Neural progenitor cell (in vitro differentiated cells): Measurements from ENCODE around the gene YWHAH. TPM values are rescaled to one million over a fixed set of nuclear protein-coding genes. Genes with fewer than 3 reads are reported as not detected.
A peak's percentile ranks its signal among the peaks of the same experiment; 100 is the strongest.

Experiments
- DNase-seq: peaks from one replicate; pipeline ENCODE4 v3.0.0-alpha.2; 2016; ENCODE audit warnings: low spot score
- H2AFZ ChIP-seq: fragments of 200-600 bp; sonication (generic); replicated peaks from 2 replicates; pipeline ENCODE4 v1.6.1; 2016; ENCODE audit warnings: antibody characterized with exemption
- H3F3A ChIP-seq: fragments of 200-600 bp; sonication (generic); 2 replicates; pipeline ENCODE4 v1.6.1; 2016; ENCODE audit warnings: antibody characterized with exemption, low read depth
- H3K27ac ChIP-seq: fragments of 200-600 bp; sonication (generic); 2 replicates; pipeline ENCODE4 v1.5.1; 2016; ENCODE audit warnings: mild to moderate bottlenecking
- H3K27me3 ChIP-seq: fragments of 200-600 bp; sonication (generic); 2 replicates; pipeline ENCODE4 v1.6.1; 2016; ENCODE audit warnings: mild to moderate bottlenecking, moderate library complexity
- H3K36me3 ChIP-seq: fragments of 200-600 bp; sonication (generic); 2 replicates; pipeline ENCODE4 v1.5.1; 2016
- H3K4me1 ChIP-seq: fragments of 200-600 bp; sonication (generic); 2 replicates; pipeline ENCODE4 v1.6.1; 2016; ENCODE audit warnings: mixed run types
- H3K4me2 ChIP-seq: fragments of 200-600 bp; sonication (generic); 2 replicates; pipeline ENCODE4 v1.6.1; 2016
- H3K4me3 ChIP-seq: fragments of 200-600 bp; sonication (generic); 2 replicates; pipeline ENCODE4 v1.5.1; 2016
- H3K79me2 ChIP-seq: fragments of 200-600 bp; sonication (generic); 2 replicates; pipeline ENCODE4 v1.6.1; 2016; ENCODE audit warnings: low read depth
- H3K9ac ChIP-seq: fragments of 200-600 bp; sonication (generic); 2 replicates; pipeline ENCODE4 v1.6.1; 2016
- H3K9me3 ChIP-seq: fragments of 200-600 bp; sonication (generic); 2 replicates; pipeline ENCODE4 v1.5.1; 2016; ENCODE audit warnings: low read depth
- H4K20me1 ChIP-seq: fragments of 200-600 bp; sonication (generic); 2 replicates; pipeline ENCODE4 v1.6.1; 2016; ENCODE audit warnings: low read depth
- H3K27ac Mint-ChIP-seq: 3 replicates; pipeline ENCODE4 v1.8.0; 2021; ENCODE audit warnings: mixed read lengths
- H3K27me3 Mint-ChIP-seq: 2 replicates; pipeline ENCODE4 v1.8.0; 2022; ENCODE audit warnings: low read depth, mild to moderate bottlenecking, inconsistent platforms, moderate library complexity, mixed read lengths; ENCODE audit not compliant: insufficient read depth
- H3K36me3 Mint-ChIP-seq: 3 replicates; pipeline ENCODE4 v1.8.0; 2021; ENCODE audit warnings: mixed read lengths
- H3K4me1 Mint-ChIP-seq: 3 replicates; pipeline ENCODE4 v1.8.0; 2021; ENCODE audit warnings: mixed read lengths
- H3K4me3 Mint-ChIP-seq: 3 replicates; pipeline ENCODE4 v1.8.0; 2021; ENCODE audit warnings: mild to moderate bottlenecking, moderate library complexity, mixed read lengths
- H3K9me3 Mint-ChIP-seq: 3 replicates; pipeline ENCODE4 v1.8.0; 2020; ENCODE audit warnings: mixed read lengths
- CTCF ChIP-seq: fragments of 200-600 bp; sonication (generic); IDR thresholded peaks from 2 replicates; pipeline ENCODE4 v1.5.1; 2017; ENCODE audit warnings: antibody characterized with exemption, mild to moderate bottlenecking
- EZH2 ChIP-seq: fragments of 200-600 bp; sonication (generic); IDR thresholded peaks from 2 replicates; pipeline ENCODE4 v1.6.1; 2017; ENCODE audit warnings: antibody characterized with exemption, mild to moderate bottlenecking, moderate library complexity
- EZH2phosphoT487 ChIP-seq: fragments of 200-600 bp; sonication (generic); IDR thresholded peaks from 2 replicates; pipeline ENCODE4 v1.6.1; 2017; ENCODE audit warnings: antibody characterized with exemption
- total RNA-seq: library from RNA; depleted of rRNA; stranded (reverse); fragments of >200 nt; gene quantifications from 2 replicates; pipeline ENCODE4 v1.2.3, GENCODE V29; 2015; ENCODE audit warnings: low replicate concordance

Gene YWHAH
- total RNA-seq, 1 donor from 2014 or later, result 158 TPM

GRCh38 chr22:31919730-31920129 is 24.6 kb upstream of the YWHAH start:
- no peaks in the 10 kb centered on the region for H4K20me1 ChIP-seq
- no peaks in the 10 kb centered on the region for H3K27me3 Mint-ChIP-seq
- H3K4me1 ChIP-seq, result no peaks in the 10 kb centered on the region
- H3K79me2 ChIP-seq, result no peaks in the 10 kb centered on the region
- peaks cover 18% of the 10 kb centered on the region for H3K4me1 Mint-ChIP-seq
- H3F3A ChIP-seq, result no peaks in the 10 kb centered on the region
- no peaks in the 10 kb centered on the region for H3K27me3 ChIP-seq
- DNase-seq, result no peak
- no peak overlapping the region for H3K4me3 Mint-ChIP-seq
- H3K9me3 Mint-ChIP-seq, result no peaks in the 10 kb centered on the region
- H3K4me3 ChIP-seq, result no peak overlapping the region
- no peak overlapping the region for H3K27ac ChIP-seq
- H2AFZ ChIP-seq, result no peak overlapping the region
- H3K9ac ChIP-seq, result no peak overlapping the region
- no peak overlapping the region for H3K27ac Mint-ChIP-seq
- H3K36me3 ChIP-seq, result no peaks in the 10 kb centered on the region
- H3K4me2 ChIP-seq, result no peak overlapping the region
- TF ChIP-seq EZH2phosphoT487 (no peak), CTCF (no peak), EZH2 (no peak)
- H3K9me3 ChIP-seq, result no peaks in the 10 kb centered on the region
- H3K36me3 Mint-ChIP-seq, result no peaks in the 10 kb centered on the region

GRCh38 chr22:31920306-31920705 is 24.0 kb upstream of the YWHAH start:
- Histone ChIP-seq H4K20me1 (no peaks in the 10 kb centered on the region), H3K4me3 (no peak overlapping the region), H2AFZ (no peak overlapping the region), H3K27me3 (no peaks in the 10 kb centered on the region), H3K36me3 (no peaks in the 10 kb centered on the region), H3K4me1 (no peaks in the 10 kb centered on the region), H3K27ac (no peak overlapping the region), H3K4me2 (no peak overlapping the region), H3K9ac (no peak overlapping the region), H3F3A (no peaks in the 10 kb centered on the region), H3K9me3 (no peaks in the 10 kb centered on the region), H3K79me2 (no peaks in the 10 kb centered on the region)
- Mint-ChIP-seq H3K27ac (no peak overlapping the region), H3K36me3 (no peaks in the 10 kb centered on the region), H3K27me3 (no peaks in the 10 kb centered on the region), H3K9me3 (no peaks in the 10 kb centered on the region), H3K4me1 (peaks cover 18% of the 10 kb centered on the region), H3K4me3 (no peak overlapping the region)
- DNase-seq, result no peak
- no peak for TF ChIP-seq EZH2
- no peak for TF ChIP-seq EZH2phosphoT487
- TF ChIP-seq CTCF, result no peak

GRCh38 chr22:31921106-31921505 is 23.2 kb upstream of the YWHAH start:
- no peaks in the 10 kb centered on the region for H3K27me3 Mint-ChIP-seq
- peak overlapping the region; percentile 90 for H3K27ac Mint-ChIP-seq
- Histone ChIP-seq H3K9ac (no peak overlapping the region), H3K79me2 (no peaks in the 10 kb centered on the region), H2AFZ (no peak overlapping the region), H3K9me3 (no peaks in the 10 kb centered on the region), H3K4me3 (no peak overlapping the region), H3K27ac (no peak overlapping the region), H3K4me1 (no peaks in the 10 kb centered on the region), H3K27me3 (no peaks in the 10 kb centered on the region), H4K20me1 (no peaks in the 10 kb centered on the region), H3K4me2 (no peak overlapping the region), H3F3A (no peaks in the 10 kb centered on the region), H3K36me3 (no peaks in the 10 kb centered on the region)
- no peaks in the 10 kb centered on the region for H3K9me3 Mint-ChIP-seq
- no peak overlapping the region for H3K4me3 Mint-ChIP-seq
- H3K36me3 Mint-ChIP-seq, result no peaks in the 10 kb centered on the region
- TF ChIP-seq EZH2, result no peak
- no peak for TF ChIP-seq EZH2phosphoT487
- no peak for TF ChIP-seq CTCF
- H3K4me1 Mint-ChIP-seq, result peaks cover 23% of the 10 kb centered on the region
- no peak for DNase-seq

GRCh38 chr22:31922534-31922933 is 21.8 kb upstream of the YWHAH start:
- Histone ChIP-seq H3K4me2 (no peak overlapping the region), H2AFZ (no peak overlapping the region), H3K4me1 (peaks cover 10% of the 10 kb centered on the region), H3K9me3 (no peaks in the 10 kb centered on the region), H3K36me3 (no peaks in the 10 kb centered on the region), H3F3A (no peaks in the 10 kb centered on the region), H3K27me3 (no peaks in the 10 kb centered on the region), H3K9ac (no peak overlapping the region), H3K79me2 (no peaks in the 10 kb centered on the region), H3K27ac (no peak overlapping the region), H4K20me1 (no peaks in the 10 kb centered on the region), H3K4me3 (no peak overlapping the region)
- no peaks in the 10 kb centered on the region for H3K27me3 Mint-ChIP-seq
- peak overlapping the region; percentile 8 for H3K27ac Mint-ChIP-seq
- no peak for DNase-seq
- TF ChIP-seq CTCF, result no peak
- H3K9me3 Mint-ChIP-seq, result no peaks in the 10 kb centered on the region
- H3K4me1 Mint-ChIP-seq, result peaks cover 25% of the 10 kb centered on the region
- H3K4me3 Mint-ChIP-seq, result no peak overlapping the region
- no peaks in the 10 kb centered on the region for H3K36me3 Mint-ChIP-seq
